CD14-positive monocyte (primary cell): ENCODE data around the gene TMEM18. TPM values are rescaled to one million over a fixed set of nuclear protein-coding genes. Genes with fewer than 3 reads are reported as not detected.

Experiments
- DNase-seq, 3 donors: peaks; one replicate each; pipeline ENCODE4 v3.0.0-alpha.2; 2011 to 2022
- H2AFZ ChIP-seq: 2 replicates; pipeline ENCODE4 v1.6.0; 2012; ENCODE audit warnings: mild to moderate bottlenecking, low read depth, low read length, inconsistent platforms; ENCODE audit not compliant: insufficient read depth, poor library complexity, severe bottlenecking
- H3K27ac ChIP-seq, 2 donors: 1 replicate in 1 of 2; 2 replicates in 1 of 2; pipeline ENCODE4 v1.5.1; 2012 to 2013; ENCODE audit warnings: low read length in 2 of 2, control low read depth in 1 of 2, inconsistent platforms in 1 of 2, low read depth in 1 of 2, mild to moderate bottlenecking in 1 of 2
- H3K27me3 ChIP-seq, 2 donors: one replicate each; pipeline versions ENCODE4 v1.6.0 to v1.6.1; 2011 to 2013; ENCODE audit warnings: low read length in 2 of 2; ENCODE audit not compliant: control insufficient read depth in 2 of 2, insufficient read depth in 2 of 2
- H3K36me3 ChIP-seq, 2 donors: replicated peaks in 1 of 2; 1 replicate in 1 of 2; 2 replicates in 1 of 2; pipeline versions ENCODE4 v1.5.1 to v1.6.1; 2012 to 2013; ENCODE audit warnings: low read length in 2 of 2, control low read depth in 1 of 2, inconsistent platforms in 1 of 2, mild to moderate bottlenecking in 1 of 2; ENCODE audit not compliant: insufficient read depth in 2 of 2, control insufficient read depth in 1 of 2
- H3K4me1 ChIP-seq, 2 donors: 1 replicate in 1 of 2; 2 replicates in 1 of 2; pipeline versions ENCODE4 v1.5.1 to v1.6.1; 2012 to 2013; ENCODE audit warnings: low read length in 2 of 2, control low read depth in 1 of 2, inconsistent platforms in 1 of 2, mild to moderate bottlenecking in 1 of 2, moderate library complexity in 1 of 2; ENCODE audit not compliant: insufficient read depth in 2 of 2, control insufficient read depth in 1 of 2
- H3K4me2 ChIP-seq: replicated peaks from 2 replicates; pipeline ENCODE3; 2012; ENCODE audit warnings: low read length, moderate library complexity, mild to moderate bottlenecking; ENCODE audit not compliant: poor library complexity, severe bottlenecking; ENCODE audit errors: extremely low read depth
- H3K4me3 ChIP-seq, 3 experiments: fragments of 200-600 bp in 1 of 3; sonication (generic) in 1 of 3; replicated peaks in 1 of 3; 1 replicate in 2 of 3; 2 replicates in 1 of 3; pipeline ENCODE4 v1.5.1; 2011 to 2013; ENCODE audit warnings: low read length in 3 of 3, mild to moderate bottlenecking in 3 of 3, control low read depth in 2 of 3, low read depth in 2 of 3, inconsistent platforms in 1 of 3, moderate library complexity in 1 of 3
- H3K79me2 ChIP-seq: 2 replicates; pipeline ENCODE4 v1.6.0; 2012; ENCODE audit warnings: mild to moderate bottlenecking, control low read depth, inconsistent platforms, low read length, moderate library complexity; ENCODE audit not compliant: insufficient read depth
- H3K9ac ChIP-seq: 2 replicates; pipeline ENCODE4 v1.6.0; 2017; ENCODE audit warnings: low read length, mild to moderate bottlenecking; ENCODE audit not compliant: insufficient read depth, poor library complexity, severe bottlenecking
- H3K9me3 ChIP-seq, 2 donors: replicated peaks in 1 of 2; 1 replicate in 1 of 2; 2 replicates in 1 of 2; pipeline versions ENCODE4 v1.5.1 to v1.6.1; 2012 to 2013; ENCODE audit warnings: low read length in 2 of 2, control low read depth in 1 of 2; ENCODE audit not compliant: control insufficient read depth in 1 of 2, insufficient read depth in 1 of 2
- H4K20me1 ChIP-seq: 2 replicates; pipeline ENCODE4 v1.6.0; 2012; ENCODE audit warnings: mild to moderate bottlenecking, low read length, control low read depth, moderate library complexity; ENCODE audit not compliant: insufficient read depth
- H3K27ac Mint-ChIP-seq, 7 donors: one replicate each; pipeline ENCODE4 v1.8.0; 2020; ENCODE audit warnings: mild to moderate bottlenecking in 7 of 7, mixed read lengths in 7 of 7, moderate library complexity in 6 of 7, inconsistent platforms in 2 of 7
- H3K27me3 Mint-ChIP-seq, 3 donors: one replicate each; pipeline ENCODE4 v1.8.0; 2021 to 2022; ENCODE audit warnings: low read depth in 3 of 3, mild to moderate bottlenecking in 3 of 3, mixed read lengths in 3 of 3, moderate library complexity in 3 of 3, inconsistent platforms in 1 of 3
- H3K36me3 Mint-ChIP-seq, 2 donors: one replicate each; pipeline ENCODE4 v1.8.0; 2020; ENCODE audit warnings: mixed read lengths in 2 of 2, inconsistent platforms in 1 of 2, mild to moderate bottlenecking in 1 of 2
- H3K4me1 Mint-ChIP-seq: one replicate; pipeline ENCODE4 v1.8.0; 2020; ENCODE audit warnings: mild to moderate bottlenecking, mixed read lengths
- H3K4me3 Mint-ChIP-seq, 2 donors: one replicate each; pipeline ENCODE4 v1.8.0; 2020; ENCODE audit warnings: mild to moderate bottlenecking in 2 of 2, mixed read lengths in 2 of 2, moderate library complexity in 1 of 2
- H3K9me3 Mint-ChIP-seq, 7 donors: one replicate each; pipeline ENCODE4 v1.8.0; 2020 to 2022; ENCODE audit warnings: mixed read lengths in 7 of 7, mild to moderate bottlenecking in 6 of 7, moderate library complexity in 6 of 7, inconsistent platforms in 2 of 7
- CTCF ChIP-seq: fragments of 200-600 bp; IDR thresholded peaks from one replicate; pipeline ENCODE4 v1.8.0; 2022; ENCODE audit warnings: antibody characterized with exemption, mild to moderate bottlenecking
- WGBS: methylation state at CpG from one replicate; pipeline ENCODE4 v1.1.5; 2013; ENCODE audit warnings: missing lambda C conversion rate; ENCODE audit not compliant: insufficient coverage; 5-methylcytosine and 5-hydroxymethylcytosine counted together
- intact Hi-C, 2 donors: fragments of 100-400 bp; cut with micrococcal nuclease; formaldehyde crosslinking; loops; one replicate each; pipeline versions ENCODE4 v1.15.0 to v1.15.1; 2023
- polyA minus RNA-seq: library from RNA; depleted of rRNA, polyadenylated mRNA; stranded (reverse); fragments of >200 nt; gene quantifications from 2 replicates; pipeline ENCODE4 v1.2.3, GENCODE V29; 2012
- polyA plus RNA-seq, 3 donors: library from polyadenylated mRNA; depleted of rRNA in 1 of 3; unstranded in 2 of 3; stranded (reverse) in 1 of 3; fragments of 300-500 nt in 2 of 3; fragments of >200 nt in 1 of 3; fragmentation: Illumina TruSeq in 2 of 3; gene quantifications; 1 replicate in 2 of 3; 2 replicates in 1 of 3; pipeline ENCODE4 v1.2.3, GENCODE V29; 2012 to 2021
- total RNA-seq, 12 experiments: library from RNA in 1 of 12; stranded (reverse) in 1 of 12; fragments of 120-200 nt in 1 of 12; gene quantifications; one replicate each; pipeline ENCODE4 v1.2.4 and lab custom pipeline; 2013 to 2026; ENCODE audit warnings: mixed read lengths in 6 of 12, inconsistent platforms in 1 of 12

TMEM18 gene
- total RNA-seq (2013), result 19.9 TPM
- polyA plus RNA-seq, result 10 to 100 TPM in 2 of 3 donors, 1 to 10 TPM in 1; 9.3 to 23.5 (median 21.8) TPM
- polyA minus RNA-seq, result 4.2 and 4.9 TPM in 2 replicates
- 8.0 to 29.1 (median 20.1) reads per million in 11 experiments for total RNA-seq (lab: John Stamatoyannopoulos, UW)

DNA sequence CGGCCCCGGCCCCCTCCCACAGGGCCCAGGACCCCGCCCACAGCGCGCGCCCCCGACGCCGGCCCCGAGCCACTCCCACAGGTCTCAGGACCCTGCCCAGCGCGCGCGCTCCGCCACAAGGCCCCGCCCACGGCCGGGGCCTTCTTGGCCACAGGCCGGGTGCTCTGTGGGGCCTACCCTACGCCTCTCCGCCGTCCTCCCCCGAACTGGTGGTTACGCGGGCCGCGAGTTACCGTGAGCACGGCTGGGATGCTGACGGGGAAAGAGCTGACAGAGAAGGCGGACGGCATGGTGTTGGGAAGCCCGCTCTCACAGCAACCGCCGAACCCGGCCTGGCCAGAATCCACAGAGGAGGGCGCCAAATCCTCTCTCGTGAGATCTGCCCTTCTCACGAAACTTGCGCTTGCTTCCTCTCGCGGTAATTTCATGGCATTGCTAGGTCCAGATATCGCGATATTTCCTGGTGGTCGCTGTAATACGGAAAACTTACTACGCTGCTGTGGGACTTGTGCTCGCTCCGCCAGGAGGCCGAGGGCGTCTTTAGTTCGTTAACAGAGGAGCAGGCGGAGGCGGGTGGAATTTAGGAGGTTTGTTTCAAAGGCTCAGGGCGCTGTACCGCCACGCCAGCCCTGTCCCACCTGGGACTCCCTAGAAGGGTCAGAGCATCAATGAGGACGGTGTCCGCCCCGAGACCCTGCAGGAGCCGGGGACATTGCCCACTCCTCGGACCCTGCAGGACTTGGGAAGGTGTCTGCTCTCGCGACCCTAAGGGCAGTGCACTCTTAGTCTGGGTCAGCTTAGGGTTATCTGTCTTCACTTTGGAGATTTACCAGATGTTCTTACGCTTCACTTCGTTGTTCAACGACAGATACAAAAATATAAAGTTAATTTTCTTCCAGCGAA is at the start of gene TMEM18:
TSS of gene TMEM18 (minus strand) at position 351 of the 903 bp plus-strand sequence. CDS start at position 290, 61 bp downstream.
- peak within 1 kb of the TSS; percentile 97 to 100 (median 98) for H3K27ac Mint-ChIP-seq
- Histone ChIP-seq H3K4me3 (peak within 1 kb of the TSS; percentile 63 to 85 (median 68)), H4K20me1 (peaks cover 28% of the 10 kb centered on the region), H3K9ac (peak within 1 kb of the TSS; percentile 98), H3K27ac (peak within 1 kb of the TSS; percentile 98 to 99), H3K36me3 (peaks cover 11 to 20% of the 10 kb centered on the region in 2 donors), H3K27me3 (no peaks in the 10 kb centered on the region), H2AFZ (peak within 1 kb of the TSS; percentile 84), H3K9me3 (no peaks in the 10 kb centered on the region), H3K4me1 (peaks cover 16 to 24% of the 10 kb centered on the region in 2 donors), H3K4me2 (peak within 1 kb of the TSS; percentile 96), H3K79me2 (peaks cover 30% of the 10 kb centered on the region)
- peak; percentile 44 for TF ChIP-seq CTCF
- H3K4me3 Mint-ChIP-seq, result peak within 1 kb of the TSS; percentile 90 to 96
- peak; percentile 97 to 98 (median 98) for DNase-seq
- H3K9me3 Mint-ChIP-seq, result peaks cover 0 to under 1% (median 0%) of the 10 kb centered on the region in 7 donors
- peaks cover 0 to 2% (median 0%) of the 10 kb centered on the region in 3 donors for H3K27me3 Mint-ChIP-seq
- peaks cover 20% of the 10 kb centered on the region for H3K4me1 Mint-ChIP-seq
- H3K36me3 Mint-ChIP-seq, result peaks cover 16 to 31% of the 10 kb centered on the region in 2 donors
- intact Hi-C loops, result loop anchor here in 1 of 2 donors (2.0 to 10.0 kb wide), 2 partner anchors 63 to 413 kb away; partner anchors contain the start of genes ACP1 and SH3YL1
- under 1% methylated on average over 62 of the region's 68 CpGs for WGBS

- H3K27ac Mint-ChIP-seq, result peak overlapping the region in 1 of 7 donors; percentile 2
- no peak overlapping the region for H3K27ac ChIP-seq
- H3K27me3 ChIP-seq, result peaks cover 0 to 4% of the 10 kb centered on the region in 2 donors
- no peaks in the 10 kb centered on the region for H3K36me3 ChIP-seq
- H3K4me3 ChIP-seq, result no peak overlapping the region
- H3K79me2 ChIP-seq, result no peaks in the 10 kb centered on the region
- intact Hi-C loops, result no loop called here
- peaks cover 9 to 24% (median 12%) of the 10 kb centered on the region in 3 donors for H3K27me3 Mint-ChIP-seq
- no peak overlapping the region for H3K4me3 Mint-ChIP-seq
- WGBS, result 90% methylated on average over 4 of the region's 4 CpGs
- no peak overlapping the region for H3K4me2 ChIP-seq
- no peaks in the 10 kb centered on the region for H3K9me3 ChIP-seq
- H2AFZ ChIP-seq, result no peak overlapping the region
- no peaks in the 10 kb centered on the region for H4K20me1 ChIP-seq
- H3K4me1 ChIP-seq, result no peaks in the 10 kb centered on the region
- no peaks in the 10 kb centered on the region for H3K36me3 Mint-ChIP-seq
- no peak for DNase-seq
- H3K9ac ChIP-seq, result no peak overlapping the region
- no peak for TF ChIP-seq CTCF
- H3K9me3 Mint-ChIP-seq, result peaks cover 0 to 4% (median 0%) of the 10 kb centered on the region in 7 donors
- H3K4me1 Mint-ChIP-seq, result no peaks in the 10 kb centered on the region
Observed at GRCh38 chr2:726169-726568, 49.0 kb upstream of the TMEM18 start.
